GM21619 (cell line): ENCODE results near the gene RIN3.

ENCODE experiments used
- ATAC-seq: cut with Tn5 transposase; IDR thresholded peaks from one replicate; pipeline ENCODE4 v1.9.1; 2021; ENCODE audit not compliant: unreplicated experiment

Gene RIN3

GRCh38 chr14:92486881-92487280, 26.7 kb upstream of the RIN3 start:
- no peak for ATAC-seq

GRCh38 chr14:92487513-92488133, 26.0 kb upstream of the RIN3 start:
- ATAC-seq = no peak

GRCh38 chr14:92489394-92490238, 24.0 kb upstream of the RIN3 start:
- no peak for ATAC-seq

- no peak for ATAC-seq
These were observed 23.2 kb upstream of the RIN3 start for GRCh38 chr14:92490239-92490959.

GRCh38 chr14:92491782-92492181, 21.8 kb upstream of the RIN3 start:
- ATAC-seq = no peak

- no peak for ATAC-seq
These were observed 21.3 kb upstream of the RIN3 start for GRCh38 chr14:92492258-92492657.

GRCh38 chr14:92493024-92493423, 20.6 kb upstream of the RIN3 start:
- no peak for ATAC-seq

GRCh38 chr14:92493492-92493891, 20.1 kb upstream of the RIN3 start:
- ATAC-seq = no peak

GRCh38 chr14:92494512-92494911, 19.1 kb upstream of the RIN3 start:
- ATAC-seq = no peak

GRCh38 chr14:92495027-92495426, 18.6 kb upstream of the RIN3 start:
- no peak for ATAC-seq

- no peak for ATAC-seq
These were observed 17.3 kb upstream of the RIN3 start for GRCh38 chr14:92496191-92496857.

GRCh38 chr14:92497391-92497790, 16.2 kb upstream of the RIN3 start:
- no peak for ATAC-seq

- no peak for ATAC-seq
These were observed 14.3 kb upstream of the RIN3 start for GRCh38 chr14:92499234-92499633.

- ATAC-seq = no peak
These were observed 13.1 kb upstream of the RIN3 start for GRCh38 chr14:92500491-92500941.

- no peak for ATAC-seq
These were observed 11.7 kb upstream of the RIN3 start for GRCh38 chr14:92501891-92502351.

GRCh38 chr14:92502541-92503286, 10.9 kb upstream of the RIN3 start:
- ATAC-seq = no peak

GRCh38 chr14:92503756-92504491, 9.7 kb upstream of the RIN3 start:
- ATAC-seq = no peak

- no peak for ATAC-seq
These were observed 7.8 kb upstream of the RIN3 start for GRCh38 chr14:92505826-92506225.

GRCh38 chr14:92506231-92506630, 7.3 kb upstream of the RIN3 start:
- no peak for ATAC-seq
